ENCODE data around the gene RBL2.

DNA sequence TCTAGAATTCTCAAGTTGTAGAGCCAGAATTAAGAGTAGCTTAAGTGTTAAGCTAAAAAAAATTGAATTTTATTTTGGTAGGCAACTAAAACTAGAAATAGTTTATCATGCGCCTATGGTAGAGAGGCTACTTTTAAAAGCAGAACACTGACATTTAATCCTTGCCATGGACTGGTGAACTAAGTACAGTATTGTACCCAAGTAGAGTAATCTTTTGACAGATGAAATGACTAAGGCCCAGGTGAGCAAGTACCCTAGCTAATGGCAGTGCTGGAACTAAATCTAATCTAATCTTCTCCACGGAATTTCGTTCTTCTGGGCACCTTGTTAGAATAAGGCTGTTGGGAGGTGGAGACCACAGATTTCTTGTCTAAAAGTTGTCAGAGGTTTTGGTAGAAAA, 11.8 kb downstream of the RBL2 start:
- TF ChIP-seq, protein P1, sequence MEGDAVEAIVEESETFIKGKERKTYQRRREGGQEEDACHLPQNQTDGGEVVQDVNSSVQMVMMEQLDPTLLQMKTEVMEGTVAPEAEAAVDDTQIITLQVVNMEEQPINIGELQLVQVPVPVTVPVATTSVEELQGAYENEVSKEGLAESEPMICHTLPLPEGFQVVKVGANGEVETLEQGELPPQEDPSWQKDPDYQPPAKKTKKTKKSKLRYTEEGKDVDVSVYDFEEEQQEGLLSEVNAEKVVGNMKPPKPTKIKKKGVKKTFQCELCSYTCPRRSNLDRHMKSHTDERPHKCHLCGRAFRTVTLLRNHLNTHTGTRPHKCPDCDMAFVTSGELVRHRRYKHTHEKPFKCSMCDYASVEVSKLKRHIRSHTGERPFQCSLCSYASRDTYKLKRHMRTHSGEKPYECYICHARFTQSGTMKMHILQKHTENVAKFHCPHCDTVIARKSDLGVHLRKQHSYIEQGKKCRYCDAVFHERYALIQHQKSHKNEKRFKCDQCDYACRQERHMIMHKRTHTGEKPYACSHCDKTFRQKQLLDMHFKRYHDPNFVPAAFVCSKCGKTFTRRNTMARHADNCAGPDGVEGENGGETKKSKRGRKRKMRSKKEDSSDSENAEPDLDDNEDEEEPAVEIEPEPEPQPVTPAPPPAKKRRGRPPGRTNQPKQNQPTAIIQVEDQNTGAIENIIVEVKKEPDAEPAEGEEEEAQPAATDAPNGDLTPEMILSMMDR (IDR thresholded peaks at IDR 0.05; ENCODE audit: extremely low read depth in 1 of 2, insufficient read depth in 1 of 2, low read depth in 1 of 2, low read length in 2 of 2) = no peak
- no peak for TF ChIP-seq POLR2A (IDR thresholded peaks at IDR 0.05; ENCODE audit: low read depth, low read length)
- TF ChIP-seq EZH2 (IDR thresholded peaks at IDR 0.05; ENCODE audit: borderline replicate concordance, low read depth, low read length, severe bottlenecking) = no peak
- no peak for TF ChIP-seq MYC (IDR thresholded peaks at IDR 0.05; ENCODE audit: low read depth, low read length)
- TF ChIP-seq, protein P2, sequence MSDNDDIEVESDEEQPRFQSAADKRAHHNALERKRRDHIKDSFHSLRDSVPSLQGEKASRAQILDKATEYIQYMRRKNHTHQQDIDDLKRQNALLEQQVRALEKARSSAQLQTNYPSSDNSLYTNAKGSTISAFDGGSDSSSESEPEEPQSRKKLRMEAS (IDR thresholded peaks at IDR 0.05; ENCODE audit: insufficient read depth, insufficient read length) = no peak
- TF ChIP-seq GATA2 (IDR thresholded peaks at IDR 0.05; ENCODE audit: insufficient read depth, insufficient read length, low read depth, low read length) = no peak

Measured in endothelial cell of umbilical vein (primary cell).